Stimulated activated naive CD8-positive, alpha-beta T cell treated with anti-CD3 and anti-CD28 coated beads, Interleukin-15, Interleukin-2, amounts not matched to agents 100 U/mL and 50 U/mL, for 24 hours (primary cell): ENCODE measurements around the gene VTI1A.
A peak's percentile ranks its signal among the peaks of the same experiment; 100 is the strongest.

Experiments used
- ATAC-seq: fragments of 150-1000 bp; cut with Tn5 transposase; one replicate; pipeline ENCODE4 v1.10.0; 2021
- DNase-seq: peaks from one replicate; pipeline ENCODE4 v3.0.0; 2021

Gene VTI1A

GRCh38 chr10:112546474-112546873 is 99.5 kb downstream of the VTI1A start:
- ATAC-seq (no peak), DNase-seq (no peak)

GRCh38 chr10:112548535-112549276 is 101.7 kb downstream of the VTI1A start:
- ATAC-seq: no peak
- no peak for DNase-seq

DNA sequence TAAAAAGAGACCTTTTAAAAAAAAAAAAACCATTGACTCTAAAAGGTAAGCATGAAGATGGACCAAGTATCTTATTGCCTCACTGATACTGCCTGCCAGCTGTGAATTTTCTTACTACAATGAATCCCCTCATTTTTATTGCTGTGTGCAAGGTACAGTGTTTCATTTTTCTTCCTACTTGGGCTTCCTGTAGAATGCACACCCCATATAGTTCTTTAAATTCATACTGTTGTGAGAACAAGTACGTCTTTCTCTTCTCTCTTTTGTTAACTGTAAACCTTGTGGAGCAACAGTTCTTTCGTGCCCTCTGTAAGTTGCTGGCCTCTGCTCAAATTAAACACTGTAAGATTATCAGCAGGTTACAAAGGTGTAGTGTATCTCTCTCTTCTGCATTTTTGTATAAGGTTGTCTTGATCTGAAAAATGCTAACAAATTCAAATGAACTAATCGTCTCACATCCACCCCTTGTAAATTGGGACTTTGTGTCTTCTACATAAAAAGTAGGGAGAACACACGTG is 105.6 kb downstream of the VTI1A start:
- no peak for ATAC-seq
- DNase-seq: no peak

- no peak for DNase-seq
- ATAC-seq: no peak
These were observed 106.3 kb downstream of the VTI1A start for GRCh38 chr10:112553315-112553714.

DNA sequence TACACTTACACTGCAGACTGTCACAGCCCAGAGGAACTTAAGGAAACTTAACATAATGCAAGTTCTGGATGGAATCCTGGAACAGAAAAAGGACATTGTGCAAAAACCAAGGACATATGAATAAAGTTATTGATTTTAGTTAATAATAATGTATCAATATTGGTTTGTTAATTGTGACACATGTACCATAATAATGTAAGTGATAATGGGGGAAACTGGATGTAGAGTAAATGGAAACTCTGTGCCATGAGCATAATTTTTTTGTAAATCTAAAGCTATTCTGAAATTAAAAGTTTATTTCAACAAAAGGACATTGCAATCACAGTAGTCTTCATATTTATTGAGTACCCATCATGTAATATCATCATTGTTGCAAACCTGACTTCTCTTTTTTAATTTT is 107.2 kb downstream of the VTI1A start:
- DNase-seq (no peak), ATAC-seq (no peak)

GRCh38 chr10:112557197-112557596 is 110.2 kb downstream of the VTI1A start:
- ATAC-seq (no peak), DNase-seq (no peak)

DNA sequence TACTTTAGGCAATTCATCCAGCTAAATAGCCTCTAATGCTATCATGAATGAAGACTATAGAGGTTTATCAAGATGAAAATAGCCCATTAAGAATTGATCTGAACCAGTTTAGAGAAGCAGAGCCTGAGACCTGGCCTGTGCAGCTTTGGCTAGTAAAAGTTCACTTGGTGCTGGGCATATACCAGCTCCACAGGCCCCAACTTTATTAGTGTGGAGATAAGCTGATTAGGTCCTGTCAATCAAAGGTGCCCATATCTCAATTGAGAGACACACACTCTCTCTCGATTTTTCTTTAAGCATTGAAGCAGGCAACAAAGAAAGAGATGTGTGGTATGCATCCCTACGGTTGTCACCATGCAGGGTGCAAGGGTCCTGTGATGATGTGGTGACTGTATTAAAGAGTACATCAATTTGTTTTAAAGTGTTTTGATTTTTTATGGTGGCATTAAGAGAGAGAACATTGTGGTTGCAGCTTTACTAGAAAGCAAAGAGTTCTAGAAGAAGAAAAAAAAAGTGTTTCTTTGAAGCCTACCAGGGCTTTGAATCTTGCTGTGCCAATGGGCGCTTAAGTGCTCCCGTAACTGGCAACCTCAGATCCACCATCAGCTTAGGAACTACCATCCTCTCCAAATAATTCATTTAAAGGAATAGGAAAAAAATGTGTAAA is 111.6 kb downstream of the VTI1A start:
- DNase-seq (no peak), ATAC-seq (no peak)

DNA sequence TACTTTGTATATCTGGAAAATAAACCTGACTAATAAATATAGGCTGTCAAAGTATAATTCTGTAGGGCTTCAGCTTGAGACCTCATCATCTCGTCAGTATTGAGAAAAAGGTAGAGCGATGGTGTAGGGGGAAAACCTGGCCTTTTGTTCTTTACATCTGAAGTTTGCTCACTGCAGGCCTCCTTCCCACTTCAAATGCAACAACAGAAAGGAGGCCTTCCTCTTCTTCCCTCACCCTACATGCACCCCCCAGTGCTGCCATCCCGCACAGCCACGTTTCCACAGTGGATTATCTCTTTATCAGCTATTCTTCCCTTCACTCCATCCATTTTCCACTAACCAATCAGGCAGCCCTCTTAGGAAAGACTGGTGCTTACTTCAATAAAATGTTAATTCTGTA is 112.3 kb downstream of the VTI1A start:
- ATAC-seq (no peak), DNase-seq (no peak)

DNA sequence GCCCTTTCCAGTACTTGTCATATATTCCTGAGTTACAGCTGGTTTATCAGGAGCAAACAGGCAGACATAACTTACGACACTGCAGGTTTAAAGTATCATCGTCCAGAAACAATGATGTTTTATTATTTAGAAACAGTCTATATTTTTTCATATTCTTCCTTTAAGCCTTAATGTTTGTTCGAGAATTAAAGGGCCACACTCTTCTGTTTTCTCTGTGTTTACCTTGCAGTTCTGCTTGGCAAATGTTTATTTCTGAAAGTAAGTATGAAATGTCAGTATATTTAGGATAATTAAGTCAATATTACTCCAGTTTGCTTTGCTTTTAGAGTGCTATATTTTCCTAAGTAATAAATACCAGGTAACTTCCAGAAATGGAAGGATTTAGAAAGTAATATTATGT is 115.1 kb downstream of the VTI1A start:
- DNase-seq (no peak), ATAC-seq (no peak)

DNA sequence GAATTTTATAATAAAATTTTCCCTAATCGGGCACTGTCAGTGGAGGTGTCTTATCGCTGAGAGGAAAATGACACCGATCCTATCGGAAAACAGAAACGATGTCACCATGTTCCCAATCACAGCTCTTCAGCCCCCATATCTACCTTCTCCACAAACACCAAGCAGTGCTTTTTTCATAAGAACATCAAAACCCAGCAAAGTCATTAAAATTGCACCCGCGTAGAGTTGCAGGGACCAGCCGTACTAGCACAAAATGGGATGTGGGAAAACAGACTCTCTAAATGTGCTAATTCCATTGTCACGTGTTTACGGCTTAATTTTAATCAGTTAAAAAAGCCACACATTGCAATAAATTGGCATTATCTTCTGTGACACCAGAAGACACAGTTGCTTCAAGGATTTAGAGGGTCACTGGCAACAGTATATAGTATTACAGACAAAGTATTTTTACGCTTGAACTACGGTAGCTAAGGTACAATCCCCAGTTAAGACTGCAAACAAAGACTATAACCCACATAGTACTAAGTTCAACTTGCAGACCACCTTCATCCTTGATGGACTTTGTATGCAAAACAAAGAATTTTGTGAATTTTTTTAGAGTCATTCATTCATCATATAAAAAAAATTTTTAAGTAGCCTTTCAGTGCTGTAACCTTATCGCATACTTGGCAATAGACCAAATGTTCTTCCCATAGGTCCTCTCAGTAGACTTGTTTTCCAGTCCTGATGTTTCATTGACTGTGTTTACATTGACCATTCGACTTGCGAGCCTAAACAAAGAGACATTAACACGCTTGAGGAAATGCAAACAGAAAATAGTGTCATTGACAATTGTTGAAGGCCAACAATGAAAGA is 116.0 kb downstream of the VTI1A start:
- no peak for ATAC-seq

DNA sequence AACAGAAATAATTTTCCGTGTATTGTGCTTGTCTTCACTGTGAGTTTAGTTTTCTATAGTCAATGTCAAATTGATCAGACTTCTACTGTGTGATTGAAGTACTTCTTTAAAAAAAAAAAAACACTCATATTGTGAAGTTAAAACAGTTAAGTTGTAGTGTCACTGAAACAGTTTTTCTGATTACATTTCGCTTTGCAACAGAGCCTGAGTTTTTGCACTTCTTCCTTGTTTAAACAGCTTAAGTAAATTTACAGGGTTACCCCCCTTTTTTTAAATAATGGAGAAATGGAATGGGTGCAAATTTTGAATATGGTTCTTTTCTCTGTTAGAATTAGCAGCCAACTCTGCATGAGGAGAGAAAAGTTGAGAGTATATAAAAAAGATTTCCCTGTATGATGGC is 117.3 kb downstream of the VTI1A start:
- ATAC-seq (no peak), DNase-seq (no peak)

More for the DNA sequence above, 116.0 kb downstream of the VTI1A start:
- DNase-seq: no peak

DNA sequence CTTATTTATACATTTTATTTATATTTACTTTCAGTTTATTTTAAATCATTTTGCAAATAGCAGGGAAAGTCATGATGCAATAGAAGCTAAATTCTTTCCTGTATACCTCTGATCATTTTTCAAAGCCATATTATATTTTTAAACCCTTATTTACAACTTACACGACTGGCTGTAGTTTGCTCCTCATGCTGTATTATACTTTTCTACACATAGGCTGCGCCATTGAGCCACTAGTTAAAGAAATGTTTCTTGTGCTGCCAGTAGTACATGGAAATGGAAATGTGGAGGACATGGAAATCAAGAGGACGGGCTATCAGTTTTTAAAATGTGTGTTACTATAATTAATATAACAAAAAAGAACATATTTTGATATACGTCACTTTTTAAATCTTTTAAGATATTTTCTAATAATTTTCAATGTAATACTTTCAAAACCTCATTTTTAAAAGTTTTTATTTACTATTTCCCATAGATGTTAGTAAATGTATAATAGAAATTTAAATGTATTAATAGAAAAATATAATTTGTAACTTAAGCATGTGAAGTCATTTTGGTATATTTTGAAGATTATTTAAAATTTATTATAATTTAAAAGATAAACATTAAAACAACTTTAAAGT is 118.5 kb downstream of the VTI1A start:
- no peak for ATAC-seq
- peak; percentile 6 for DNase-seq

GRCh38 chr10:112570585-112570984 is 123.6 kb downstream of the VTI1A start:
- no peak for ATAC-seq
- no peak for DNase-seq

GRCh38 chr10:112579578-112579977 is 132.6 kb downstream of the VTI1A start:
- no peak for ATAC-seq
- no peak for DNase-seq

DNA sequence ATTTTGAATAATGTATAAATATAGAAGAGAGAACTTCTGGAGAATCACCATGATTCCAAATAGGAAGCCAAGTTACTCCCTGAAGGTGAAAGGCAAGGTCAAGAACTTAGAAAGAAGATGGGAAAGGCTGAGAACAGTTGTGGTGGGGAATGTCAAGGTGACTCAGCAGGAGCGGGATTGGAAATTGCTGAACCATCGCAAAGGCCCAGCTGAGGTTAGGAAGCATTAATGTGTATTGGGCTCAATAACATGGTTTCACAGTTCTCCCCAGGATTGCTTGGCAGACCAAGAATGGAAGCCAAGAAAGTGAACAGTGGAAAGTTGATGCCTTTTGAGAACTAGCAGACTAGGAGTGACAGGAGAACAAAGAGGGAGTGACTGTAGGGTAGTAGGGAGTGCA is 133.3 kb downstream of the VTI1A start:
- ATAC-seq: no peak
- DNase-seq: no peak

DNA sequence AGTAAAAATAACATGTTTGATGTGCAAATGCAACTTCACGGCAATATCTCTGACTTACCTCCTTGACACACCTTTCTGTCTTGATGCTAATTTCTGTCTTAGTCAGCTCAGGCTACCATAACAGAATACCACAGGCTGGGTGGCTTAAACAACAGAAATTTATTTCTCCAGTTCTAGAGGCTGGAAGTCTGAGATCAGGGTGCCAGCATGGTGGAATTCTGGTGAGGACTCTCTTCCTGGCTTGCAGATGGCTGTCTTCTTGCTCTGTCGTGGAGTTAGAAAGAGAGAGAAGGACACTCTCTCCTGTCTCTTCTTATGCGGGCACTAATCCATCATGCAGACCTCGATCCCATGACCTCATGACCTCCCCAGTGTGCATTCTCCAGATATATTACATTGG is 134.9 kb downstream of the VTI1A start:
- no peak for ATAC-seq
- DNase-seq: no peak

DNA sequence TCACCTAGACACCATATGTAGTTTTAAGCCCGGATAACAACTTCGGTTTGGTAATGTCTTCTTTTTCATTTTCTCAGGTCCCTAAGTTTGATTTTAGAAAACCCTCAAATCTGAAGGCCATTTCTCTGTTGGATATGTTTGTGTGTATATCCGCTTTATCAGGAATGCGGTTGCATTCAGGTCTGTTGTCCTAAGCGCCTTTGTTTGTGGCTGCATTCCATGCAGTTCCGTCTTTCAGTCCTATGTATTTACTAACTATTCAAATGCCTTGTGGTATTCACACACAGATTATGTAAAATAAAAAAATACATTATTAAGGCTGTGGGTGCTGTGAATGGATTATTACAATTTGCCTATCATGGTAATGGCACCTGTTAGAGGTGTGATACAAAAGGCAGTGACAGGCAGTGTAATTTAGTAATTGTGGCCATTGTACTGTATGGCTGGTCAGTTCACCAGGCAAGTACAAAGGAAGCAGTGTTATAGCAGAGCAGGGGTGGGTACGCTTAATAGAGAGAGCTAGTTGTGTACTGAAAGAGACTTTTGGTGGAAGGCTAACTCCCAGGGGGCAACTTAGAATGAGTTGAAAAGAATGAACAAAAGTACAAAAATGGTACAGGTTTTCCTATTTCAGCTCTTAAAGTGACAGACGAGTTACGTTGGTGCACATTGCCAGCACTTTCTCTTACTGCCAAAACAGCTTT is 136.4 kb downstream of the VTI1A start:
- ATAC-seq: no peak
- DNase-seq: no peak

- DNase-seq: no peak
- no peak for ATAC-seq
These were observed 137.3 kb downstream of the VTI1A start for GRCh38 chr10:112584276-112584675.

DNA sequence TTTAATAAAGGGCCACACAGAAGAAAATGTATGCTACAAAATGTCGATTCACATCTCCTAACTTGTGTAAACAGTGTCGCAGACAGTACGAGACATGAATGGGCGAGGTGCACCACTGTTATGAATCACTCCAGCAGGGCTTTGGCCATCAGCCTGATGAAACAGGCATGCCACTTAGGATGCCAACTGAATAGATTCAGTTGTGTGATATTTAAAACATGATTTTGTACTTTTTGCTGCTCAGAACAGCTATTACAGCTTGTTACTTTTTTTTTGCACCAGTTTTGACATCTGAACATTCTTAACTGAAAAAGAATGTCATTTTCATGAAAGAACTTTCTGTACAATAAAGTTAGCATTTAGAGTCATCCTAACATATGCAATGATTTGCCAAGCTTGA is 138.1 kb downstream of the VTI1A start:
- ATAC-seq (no peak), DNase-seq (no peak)

- DNase-seq: no peak
- ATAC-seq: no peak
These were observed 138.9 kb downstream of the VTI1A start for GRCh38 chr10:112585960-112586359.

DNA sequence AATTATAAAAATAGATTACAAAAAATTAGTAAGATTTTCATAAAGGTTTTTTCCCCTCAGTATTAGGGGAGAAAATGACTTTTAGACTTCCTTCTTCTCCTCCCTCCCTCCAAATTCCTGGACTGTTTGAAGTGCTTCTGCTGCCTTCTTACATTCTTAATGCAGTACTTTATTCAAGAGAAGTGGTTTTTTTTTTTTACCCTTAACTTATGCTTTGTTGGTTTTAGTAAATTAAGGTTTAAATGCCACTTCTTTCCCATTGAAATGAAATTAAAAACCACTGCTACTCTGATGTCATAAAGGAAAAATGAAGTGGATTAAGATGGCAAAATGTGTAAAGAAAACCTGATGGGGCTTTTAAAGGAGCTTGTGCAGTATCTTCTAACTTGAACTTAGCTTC is 140.7 kb downstream of the VTI1A start:
- ATAC-seq (no peak), DNase-seq (no peak)
